ENCODE measurements around the gene EXOC6B. TPM values are rescaled to one million over a fixed set of nuclear protein-coding genes. Genes with fewer than 3 reads are reported as not detected.
A peak's percentile ranks its signal among the peaks of the same experiment; 100 is the strongest.

EXOC6B gene
- total RNA-seq, 1 donor from 2014 or later = 104 TPM

DNA sequence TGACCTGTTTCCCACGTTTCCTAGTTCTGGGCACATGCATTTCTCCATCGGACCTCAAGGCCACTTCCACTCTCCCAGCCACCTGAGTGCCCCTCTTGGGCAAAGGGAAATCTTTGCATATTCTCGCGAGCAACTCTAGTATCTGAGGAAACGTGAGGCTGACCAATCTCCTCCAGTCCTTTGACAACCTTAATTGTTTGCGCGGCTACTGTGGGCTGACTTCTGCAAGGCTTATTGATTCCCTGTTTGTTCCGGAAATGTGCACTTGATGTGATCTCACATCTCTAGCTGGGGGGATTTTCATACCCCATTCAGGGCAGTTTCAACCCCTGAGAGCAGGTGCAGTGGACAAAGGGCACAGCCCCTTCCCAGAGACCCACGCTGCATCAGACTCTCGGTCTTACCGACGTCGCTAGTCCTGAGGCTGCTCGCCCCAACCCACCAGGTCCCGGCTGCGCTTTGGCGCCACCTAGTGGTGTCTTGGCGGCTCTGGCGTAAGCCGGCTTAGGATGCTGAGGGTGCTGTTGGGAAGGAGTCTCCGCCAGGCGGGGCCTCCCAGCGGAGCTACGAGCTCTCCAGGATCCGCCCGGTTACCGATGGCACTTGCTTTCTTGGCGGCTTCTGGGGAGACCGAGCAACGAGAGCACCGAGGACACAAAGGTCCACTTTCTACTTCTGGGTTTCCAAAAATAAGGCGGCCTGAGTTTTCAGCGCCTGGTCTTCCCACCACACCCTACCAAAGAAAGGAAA, 36.6 kb upstream of the EXOC6B start:
- H3K27me3 Mint-ChIP-seq (ENCODE audit: low read depth) = peaks cover 21% of the 10 kb centered on the region
- H3K4me1 Mint-ChIP-seq = peaks cover 14% of the 10 kb centered on the region
- peak overlapping the region; percentile 45 for H3K27ac Mint-ChIP-seq
- TF ChIP-seq, protein P1, sequence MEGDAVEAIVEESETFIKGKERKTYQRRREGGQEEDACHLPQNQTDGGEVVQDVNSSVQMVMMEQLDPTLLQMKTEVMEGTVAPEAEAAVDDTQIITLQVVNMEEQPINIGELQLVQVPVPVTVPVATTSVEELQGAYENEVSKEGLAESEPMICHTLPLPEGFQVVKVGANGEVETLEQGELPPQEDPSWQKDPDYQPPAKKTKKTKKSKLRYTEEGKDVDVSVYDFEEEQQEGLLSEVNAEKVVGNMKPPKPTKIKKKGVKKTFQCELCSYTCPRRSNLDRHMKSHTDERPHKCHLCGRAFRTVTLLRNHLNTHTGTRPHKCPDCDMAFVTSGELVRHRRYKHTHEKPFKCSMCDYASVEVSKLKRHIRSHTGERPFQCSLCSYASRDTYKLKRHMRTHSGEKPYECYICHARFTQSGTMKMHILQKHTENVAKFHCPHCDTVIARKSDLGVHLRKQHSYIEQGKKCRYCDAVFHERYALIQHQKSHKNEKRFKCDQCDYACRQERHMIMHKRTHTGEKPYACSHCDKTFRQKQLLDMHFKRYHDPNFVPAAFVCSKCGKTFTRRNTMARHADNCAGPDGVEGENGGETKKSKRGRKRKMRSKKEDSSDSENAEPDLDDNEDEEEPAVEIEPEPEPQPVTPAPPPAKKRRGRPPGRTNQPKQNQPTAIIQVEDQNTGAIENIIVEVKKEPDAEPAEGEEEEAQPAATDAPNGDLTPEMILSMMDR (IDR thresholded peaks at IDR 0.05; ENCODE audit: unreplicated experiment) = peak; percentile 98
- no peaks in the 10 kb centered on the region for H3K9me3 Mint-ChIP-seq
- peak overlapping the region; percentile 70 for H3K4me3 Mint-ChIP-seq
- H3K36me3 Mint-ChIP-seq = no peaks in the 10 kb centered on the region
- DNase-seq (ENCODE audit: low spot score in 2 of 2, unreplicated experiment in 2 of 2) = peak; percentile 89 to 96

DNA sequence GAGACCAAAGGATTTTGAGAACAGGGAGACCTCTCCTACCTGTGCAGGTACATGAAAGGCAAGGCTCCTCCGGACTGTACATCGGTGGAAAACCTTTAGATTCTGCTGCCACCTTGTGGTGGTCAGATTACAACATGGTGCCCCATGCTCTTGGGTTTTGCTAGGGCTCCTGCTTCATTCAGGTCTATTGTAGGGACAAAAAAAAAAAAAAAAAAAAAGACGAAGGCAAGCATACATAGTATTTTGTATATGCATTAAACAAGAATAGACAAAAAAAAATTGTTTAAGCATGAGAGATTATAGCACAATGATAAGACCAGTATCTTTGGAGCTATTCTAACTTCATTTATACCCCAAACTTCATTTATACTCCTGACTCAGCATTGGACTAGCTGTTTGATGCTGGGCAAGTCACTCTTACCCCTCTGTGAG, 34.0 kb upstream of the EXOC6B start:
- peak in 1 of 2 experiments; percentile 74 for DNase-seq (ENCODE audit: low spot score in 2 of 2, unreplicated experiment in 2 of 2)
- TF ChIP-seq, protein P1 (IDR thresholded peaks at IDR 0.05; ENCODE audit: unreplicated experiment) = peak; percentile 56
- no peaks in the 10 kb centered on the region for H3K36me3 Mint-ChIP-seq
- H3K27ac Mint-ChIP-seq = no peak overlapping the region
- H3K4me3 Mint-ChIP-seq = no peak overlapping the region
- peaks cover 14% of the 10 kb centered on the region for H3K4me1 Mint-ChIP-seq
- no peaks in the 10 kb centered on the region for H3K9me3 Mint-ChIP-seq
- H3K27me3 Mint-ChIP-seq (ENCODE audit: low read depth) = peaks cover 8% of the 10 kb centered on the region

DNA sequence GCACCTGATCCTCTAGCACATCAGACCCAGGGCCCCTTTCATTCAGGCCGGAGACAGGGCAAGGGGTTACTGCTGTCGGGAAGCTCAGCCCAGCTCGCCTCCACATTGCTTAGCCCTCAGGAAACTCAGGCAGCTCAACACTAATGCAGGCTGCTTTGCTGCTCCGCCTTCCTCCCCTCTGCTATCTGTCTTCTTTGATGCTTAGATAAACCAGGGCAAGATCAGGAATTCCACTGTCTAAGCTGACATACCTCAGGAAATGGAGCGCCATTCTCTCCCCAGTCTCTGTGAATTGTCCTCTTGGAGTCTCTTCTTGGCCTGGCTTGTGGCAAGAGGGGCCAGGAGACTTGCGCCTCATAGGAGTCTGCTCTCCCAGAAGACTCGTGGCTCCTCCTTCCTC, 25.5 kb upstream of the EXOC6B start:
- Mint-ChIP-seq H3K4me3 (no peak overlapping the region), H3K9me3 (no peaks in the 10 kb centered on the region), H3K27ac (no peak overlapping the region), H3K27me3 (ENCODE audit: low read depth) (no peaks in the 10 kb centered on the region), H3K36me3 (no peaks in the 10 kb centered on the region), H3K4me1 (peaks cover 4% of the 10 kb centered on the region)
- DNase-seq (ENCODE audit: low spot score in 2 of 2, unreplicated experiment in 2 of 2) = no peak
- TF ChIP-seq, protein P1 (IDR thresholded peaks at IDR 0.05; ENCODE audit: unreplicated experiment) = no peak

DNA sequence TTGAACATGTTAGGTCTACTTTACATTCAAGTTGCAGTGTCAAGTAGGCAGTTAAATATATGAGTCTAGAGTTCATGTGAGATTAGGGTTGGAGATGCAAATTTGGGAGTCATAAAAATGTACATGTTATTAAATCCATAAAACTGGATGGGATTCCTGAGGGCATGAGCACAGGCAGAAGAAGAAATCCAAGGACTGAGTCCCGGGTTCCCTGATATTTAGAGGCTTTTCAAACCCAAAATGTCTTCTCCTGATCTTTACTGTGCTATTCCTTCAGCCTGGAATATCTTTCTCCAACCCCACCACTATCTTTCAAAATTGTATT, 23.3 kb upstream of the EXOC6B start:
- peaks cover 4% of the 10 kb centered on the region for H3K4me1 Mint-ChIP-seq
- H3K9me3 Mint-ChIP-seq = no peaks in the 10 kb centered on the region
- H3K27me3 Mint-ChIP-seq (ENCODE audit: low read depth) = no peaks in the 10 kb centered on the region
- H3K36me3 Mint-ChIP-seq = no peaks in the 10 kb centered on the region
- H3K27ac Mint-ChIP-seq = no peak overlapping the region
- no peak overlapping the region for H3K4me3 Mint-ChIP-seq
- TF ChIP-seq, protein P1 (IDR thresholded peaks at IDR 0.05; ENCODE audit: unreplicated experiment) = no peak
- no peak for DNase-seq (ENCODE audit: low spot score in 2 of 2, unreplicated experiment in 2 of 2)

DNA sequence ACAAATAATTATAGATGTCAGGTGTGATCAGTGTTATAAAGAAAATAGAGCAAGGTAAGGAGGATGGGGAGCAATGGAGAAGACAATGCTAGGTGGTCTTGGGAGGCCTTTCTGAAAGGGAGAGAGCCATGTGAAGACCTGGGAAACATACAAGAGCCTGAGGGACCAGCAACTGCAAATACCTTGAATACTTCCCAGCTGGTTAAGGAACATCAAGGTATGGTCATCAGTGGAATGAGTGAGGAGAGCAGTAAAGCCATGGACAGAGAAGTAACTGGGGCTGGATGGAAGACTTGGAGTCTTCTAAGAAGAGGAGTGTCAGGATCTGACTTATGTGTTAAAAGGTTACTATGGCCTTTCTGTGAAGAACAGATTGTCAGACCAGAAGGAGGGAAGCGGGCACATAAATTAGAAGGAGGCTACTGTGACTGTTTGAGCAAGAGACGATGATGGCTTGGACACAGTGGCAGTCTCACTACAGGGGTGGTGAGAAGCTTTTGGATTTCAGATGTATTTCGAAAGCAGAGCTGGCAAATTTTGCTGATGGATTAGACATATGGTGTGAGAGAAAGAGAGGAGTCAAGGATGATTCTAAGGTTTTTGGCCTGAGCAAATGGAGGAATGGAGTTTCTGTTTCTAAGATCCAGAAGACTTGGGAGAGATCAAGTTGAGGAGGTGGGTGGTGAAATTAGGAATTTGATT, 22.8 kb upstream of the EXOC6B start:
- Mint-ChIP-seq H3K4me1 (peaks cover 4% of the 10 kb centered on the region), H3K36me3 (no peaks in the 10 kb centered on the region), H3K9me3 (no peaks in the 10 kb centered on the region), H3K4me3 (no peak overlapping the region), H3K27me3 (ENCODE audit: low read depth) (no peaks in the 10 kb centered on the region), H3K27ac (no peak overlapping the region)
- no peak for DNase-seq (ENCODE audit: low spot score in 2 of 2, unreplicated experiment in 2 of 2)
- TF ChIP-seq, protein P1 (IDR thresholded peaks at IDR 0.05; ENCODE audit: unreplicated experiment) = no peak
